Activated T-helper 9 cell treated with anti-CD3 and anti-CD28 coated beads, Interleukin-2, amount 50 U/mL, for 16 hours (primary cell): ENCODE results near the gene FBLN2.

Experiments used
- DNase-seq: peaks from one replicate; pipeline ENCODE4 v3.0.0-alpha.2; 2020; ENCODE audit warnings: low read depth

The FBLN2 gene

GRCh38 chr3:13582366-13583250 lies 33.7 kb downstream of the FBLN2 start:
- no peak for DNase-seq

DNA sequence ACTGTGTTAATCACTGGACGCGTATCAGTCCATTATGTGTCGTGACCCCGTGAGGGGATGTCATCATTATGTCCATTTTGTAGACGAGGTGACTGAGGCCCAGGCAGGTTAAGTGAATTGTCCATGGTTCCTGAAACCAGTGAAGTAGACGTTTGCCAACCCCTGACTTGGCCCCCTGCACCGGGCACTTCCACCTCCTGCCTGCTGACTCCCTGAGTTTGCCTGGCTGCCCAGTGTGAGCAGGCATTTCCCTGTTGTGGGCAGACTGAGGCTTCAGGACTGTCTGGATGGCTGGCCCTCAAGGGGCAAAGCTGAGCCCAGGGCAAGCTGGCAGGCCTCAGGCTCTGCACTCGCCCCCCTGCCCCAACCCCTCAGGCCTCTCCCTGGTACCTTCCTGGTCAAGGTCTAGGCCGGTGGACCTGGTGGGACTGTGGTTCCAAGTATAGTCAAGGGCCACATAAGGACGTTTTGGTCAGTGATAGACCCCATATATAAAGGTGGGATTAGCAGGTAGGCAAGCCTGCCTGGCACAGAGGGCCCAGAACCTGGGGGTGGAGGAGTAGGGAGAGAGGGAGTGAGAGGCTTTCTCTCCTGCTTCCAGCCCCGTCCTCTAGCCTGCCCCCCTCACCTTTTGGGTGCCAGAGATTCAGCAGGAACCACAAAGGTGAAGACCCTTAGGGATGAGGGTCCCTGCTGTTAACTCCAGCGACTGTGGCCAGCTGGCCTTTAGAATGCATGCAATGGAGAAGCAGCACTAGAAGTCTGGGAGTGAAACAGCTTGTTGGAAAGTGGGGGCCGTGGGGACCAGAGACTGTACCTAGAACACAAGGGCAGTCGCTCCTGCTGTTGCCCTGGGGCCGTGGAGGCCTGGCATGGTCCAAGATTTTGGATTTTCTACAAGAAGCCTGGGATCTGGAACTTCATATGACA lies 34.6 kb downstream of the FBLN2 start:
- DNase-seq = no peak

DNA sequence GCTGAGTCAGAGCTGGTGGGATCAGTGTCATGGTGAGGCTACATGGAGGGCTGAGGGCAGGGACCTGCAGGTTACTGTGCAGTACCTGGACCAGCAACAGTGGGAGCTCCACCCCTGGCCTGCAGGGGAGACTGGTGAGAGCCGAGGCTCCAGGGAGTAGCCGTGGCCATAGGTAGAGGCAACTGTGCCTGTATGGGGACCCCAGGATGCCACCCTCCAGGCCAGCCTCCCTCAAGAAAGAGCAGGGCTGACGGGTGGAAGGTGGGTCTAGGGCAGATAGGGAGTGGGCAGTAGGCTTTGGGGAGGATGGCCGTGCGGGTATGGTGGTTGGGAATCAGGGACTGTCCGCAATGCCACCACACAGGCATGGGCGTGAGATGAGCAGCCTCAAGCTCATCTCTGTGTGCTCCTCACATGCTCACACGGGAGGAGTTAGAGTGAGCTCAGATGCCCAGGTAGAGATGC lies 35.5 kb downstream of the FBLN2 start:
- DNase-seq = no peak

GRCh38 chr3:13584901-13585300 lies 36.0 kb downstream of the FBLN2 start:
- DNase-seq = no peak

DNA sequence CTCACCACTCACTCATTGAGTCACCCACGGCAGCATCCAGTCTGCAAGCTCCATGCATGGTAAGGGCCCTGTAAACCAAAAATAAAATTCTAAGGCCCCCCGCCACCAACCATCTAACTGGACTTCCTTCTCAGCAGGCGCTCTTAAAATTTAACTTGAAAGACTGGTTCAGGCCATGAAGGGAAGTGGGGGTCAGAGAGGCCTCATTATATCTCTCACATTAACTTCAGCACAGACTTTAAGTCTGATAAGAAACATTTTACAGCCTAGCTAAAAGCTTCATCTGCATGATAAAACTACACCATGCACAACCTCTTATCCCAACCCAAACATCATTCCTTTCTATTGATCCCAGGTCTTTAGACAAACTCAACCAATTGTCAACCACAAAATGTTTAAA lies 38.5 kb downstream of the FBLN2 start:
- DNase-seq = no peak

- no peak for DNase-seq
These were observed 39.3 kb downstream of the FBLN2 start for GRCh38 chr3:13588221-13588701.

- no peak for DNase-seq
These were observed 40.1 kb downstream of the FBLN2 start for GRCh38 chr3:13588993-13589392.

- no peak for DNase-seq
These were observed 42.1 kb downstream of the FBLN2 start for GRCh38 chr3:13590841-13591520.

GRCh38 chr3:13593615-13594014 lies 44.7 kb downstream of the FBLN2 start:
- no peak for DNase-seq

GRCh38 chr3:13594146-13594545 lies 45.2 kb downstream of the FBLN2 start:
- DNase-seq = no peak

- DNase-seq = no peak
These were observed 46.1 kb downstream of the FBLN2 start for GRCh38 chr3:13594991-13595421.

DNA sequence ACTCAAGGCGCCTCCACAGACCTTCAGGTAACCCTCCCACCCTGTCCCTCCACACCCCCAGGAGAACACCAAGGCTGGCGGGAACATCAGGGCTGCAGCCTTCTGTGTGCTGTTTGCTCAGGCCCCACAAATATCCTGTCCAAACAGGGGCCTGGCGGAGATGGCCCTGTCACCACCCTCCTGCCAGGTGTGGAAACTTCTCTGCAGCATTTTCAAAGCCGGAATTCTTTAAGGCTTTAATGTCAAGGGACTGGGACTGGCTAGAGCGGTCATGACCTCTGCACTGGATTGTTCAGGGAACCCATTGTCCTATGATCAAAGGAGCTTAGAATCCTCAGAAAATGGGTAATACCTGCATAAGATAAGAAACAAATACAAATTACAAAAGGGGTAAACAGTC lies 46.6 kb downstream of the FBLN2 start:
- DNase-seq = no peak

GRCh38 chr3:13596426-13597205 lies 47.7 kb downstream of the FBLN2 start:
- no peak for DNase-seq

- DNase-seq = no peak
These were observed 48.7 kb downstream of the FBLN2 start for GRCh38 chr3:13597661-13598060.

DNA sequence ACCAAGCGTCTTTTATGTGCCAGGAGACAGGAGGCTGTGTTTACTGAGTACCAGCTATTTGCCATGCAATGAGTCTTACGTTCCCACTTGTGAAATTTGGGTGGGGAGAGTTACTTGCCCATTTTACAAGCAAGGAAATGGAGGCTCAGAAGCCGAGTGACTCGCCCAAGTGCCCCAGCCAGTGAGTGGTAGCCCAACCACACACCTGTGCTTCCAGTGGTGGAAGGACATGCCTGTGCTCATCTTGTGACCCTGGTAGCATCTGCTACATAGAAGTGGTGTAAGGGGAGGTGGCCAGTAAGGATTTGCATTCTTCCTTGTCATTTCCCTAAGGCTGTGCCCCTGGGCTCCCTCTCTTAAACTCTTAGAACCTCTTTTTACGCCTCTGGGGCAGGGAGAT lies 49.3 kb downstream of the FBLN2 start:
- no peak for DNase-seq

DNA sequence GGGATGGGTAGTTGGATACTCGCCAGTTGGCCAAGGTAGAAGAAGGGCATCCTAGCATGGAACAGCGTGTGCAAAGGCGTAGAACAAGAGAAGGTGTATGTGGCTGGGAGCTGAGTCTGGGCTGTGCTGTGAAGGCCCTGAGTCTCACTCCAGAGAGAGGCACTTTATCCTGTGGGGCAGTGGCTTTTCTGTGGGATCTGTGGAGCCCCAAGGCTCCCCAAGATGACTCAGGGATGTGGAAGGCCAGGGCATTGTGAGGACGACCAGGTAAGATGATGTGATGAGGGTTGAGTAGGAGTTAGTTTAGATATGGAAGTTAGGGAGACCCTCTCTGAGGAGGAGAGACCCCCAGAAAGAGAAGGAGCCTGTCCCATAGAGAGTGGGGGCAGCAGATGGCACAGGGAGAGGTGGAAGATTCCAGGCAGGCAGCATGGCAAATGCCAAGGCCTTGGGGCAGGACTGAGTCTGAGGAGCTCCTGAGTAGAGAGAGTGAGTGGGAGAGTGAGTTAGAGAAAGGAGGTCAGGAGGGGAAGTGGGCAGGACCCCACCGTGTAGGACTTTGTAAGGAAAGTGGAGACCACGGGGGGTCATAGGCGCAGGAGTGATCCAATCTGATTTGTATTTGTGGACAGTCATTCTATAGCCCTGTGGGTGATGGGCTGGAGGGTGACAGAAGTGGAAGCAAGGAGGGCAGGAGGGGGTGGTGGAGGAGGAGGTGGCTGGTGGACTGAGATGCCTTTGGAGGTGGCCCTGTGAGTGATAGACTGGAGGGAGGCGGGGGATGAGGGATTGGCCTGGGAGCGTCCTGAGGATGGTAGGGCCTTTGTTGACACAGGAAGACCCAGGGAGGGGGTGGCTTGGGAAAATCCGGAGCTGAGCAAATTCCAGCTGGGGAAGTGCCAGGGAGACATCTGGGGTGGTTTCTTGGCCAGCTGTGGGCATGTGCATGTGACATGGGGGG lies 50.3 kb downstream of the FBLN2 start:
- DNase-seq = no peak

GRCh38 chr3:13599887-13600450 lies 51.0 kb downstream of the FBLN2 start:
- DNase-seq = no peak

GRCh38 chr3:13600950-13601691 lies 52.2 kb downstream of the FBLN2 start:
- no peak for DNase-seq

DNA sequence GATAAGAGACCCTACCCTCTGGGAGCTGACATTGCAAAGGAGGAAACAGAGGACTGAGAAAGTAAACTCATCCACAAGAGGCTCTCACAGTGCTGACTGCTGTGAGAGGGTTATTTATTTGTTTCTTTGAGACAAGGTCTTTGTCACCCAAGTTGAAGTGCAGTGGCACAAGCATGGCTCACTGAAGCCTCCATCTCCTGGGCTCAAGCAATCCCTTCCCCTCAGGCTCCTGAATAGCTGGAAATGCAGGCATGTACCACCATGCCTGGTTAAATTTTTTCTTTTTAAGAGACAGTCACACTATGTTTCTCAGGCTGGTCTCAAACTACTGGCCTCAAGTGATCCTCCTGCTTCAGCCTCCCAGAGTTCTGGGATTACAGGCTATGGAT lies 52.8 kb downstream of the FBLN2 start:
- no peak for DNase-seq
